GM10266 (cell line): ENCODE results near the gene WNT5A.

Source experiments
- DNase-seq: peaks from one replicate; pipeline ENCODE4 v3.0.0; 2012; ENCODE audit errors: extremely low spot score
- TF ChIP-seq, protein P1 (sequence below): IDR thresholded peaks from 2 replicates; pipeline ENCODE4 v1.5.1; 2012; ENCODE audit warnings: mild to moderate bottlenecking, low read depth; ENCODE audit not compliant: control insufficient read depth, insufficient read depth; ENCODE audit errors: missing control alignments

WNT5A gene

GRCh38 chr3:55471084-55471483 lies 16.0 kb downstream of the WNT5A start:
- TF ChIP-seq, protein P1, sequence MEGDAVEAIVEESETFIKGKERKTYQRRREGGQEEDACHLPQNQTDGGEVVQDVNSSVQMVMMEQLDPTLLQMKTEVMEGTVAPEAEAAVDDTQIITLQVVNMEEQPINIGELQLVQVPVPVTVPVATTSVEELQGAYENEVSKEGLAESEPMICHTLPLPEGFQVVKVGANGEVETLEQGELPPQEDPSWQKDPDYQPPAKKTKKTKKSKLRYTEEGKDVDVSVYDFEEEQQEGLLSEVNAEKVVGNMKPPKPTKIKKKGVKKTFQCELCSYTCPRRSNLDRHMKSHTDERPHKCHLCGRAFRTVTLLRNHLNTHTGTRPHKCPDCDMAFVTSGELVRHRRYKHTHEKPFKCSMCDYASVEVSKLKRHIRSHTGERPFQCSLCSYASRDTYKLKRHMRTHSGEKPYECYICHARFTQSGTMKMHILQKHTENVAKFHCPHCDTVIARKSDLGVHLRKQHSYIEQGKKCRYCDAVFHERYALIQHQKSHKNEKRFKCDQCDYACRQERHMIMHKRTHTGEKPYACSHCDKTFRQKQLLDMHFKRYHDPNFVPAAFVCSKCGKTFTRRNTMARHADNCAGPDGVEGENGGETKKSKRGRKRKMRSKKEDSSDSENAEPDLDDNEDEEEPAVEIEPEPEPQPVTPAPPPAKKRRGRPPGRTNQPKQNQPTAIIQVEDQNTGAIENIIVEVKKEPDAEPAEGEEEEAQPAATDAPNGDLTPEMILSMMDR, result no peak

DNA sequence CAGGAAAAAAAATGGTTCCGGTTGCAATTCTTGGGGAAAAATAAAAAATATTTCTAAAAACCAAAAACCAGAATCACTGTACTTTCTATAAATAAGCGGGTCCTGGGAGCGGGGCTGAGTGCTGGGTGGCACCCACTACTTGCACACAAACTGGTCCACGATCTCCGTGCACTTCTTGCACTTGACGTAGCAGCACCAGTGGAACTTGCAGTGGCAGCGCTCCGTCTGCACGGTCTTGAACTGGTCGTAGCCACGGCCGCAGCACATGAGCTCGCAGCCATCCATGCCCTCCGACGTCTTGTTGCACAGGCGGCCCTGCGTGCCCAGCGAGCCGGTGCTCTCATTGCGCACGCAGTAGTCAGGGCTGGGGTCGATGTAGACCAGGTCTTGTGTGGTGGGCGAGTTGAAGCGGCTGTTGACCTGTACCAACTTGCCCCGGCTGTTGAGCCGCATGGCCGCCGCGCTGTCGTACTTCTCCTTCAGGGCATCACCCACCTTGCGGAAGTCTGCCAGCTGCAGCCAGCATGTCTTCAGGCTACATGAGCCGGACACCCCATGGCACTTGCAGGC lies 17.1 kb downstream of the WNT5A start:
- TF ChIP-seq, protein P1, result no peak
- DNase-seq, result no peak

More at GRCh38 chr3:55471084-55471483, 16.0 kb downstream of the WNT5A start:
- DNase-seq, result no peak

DNA sequence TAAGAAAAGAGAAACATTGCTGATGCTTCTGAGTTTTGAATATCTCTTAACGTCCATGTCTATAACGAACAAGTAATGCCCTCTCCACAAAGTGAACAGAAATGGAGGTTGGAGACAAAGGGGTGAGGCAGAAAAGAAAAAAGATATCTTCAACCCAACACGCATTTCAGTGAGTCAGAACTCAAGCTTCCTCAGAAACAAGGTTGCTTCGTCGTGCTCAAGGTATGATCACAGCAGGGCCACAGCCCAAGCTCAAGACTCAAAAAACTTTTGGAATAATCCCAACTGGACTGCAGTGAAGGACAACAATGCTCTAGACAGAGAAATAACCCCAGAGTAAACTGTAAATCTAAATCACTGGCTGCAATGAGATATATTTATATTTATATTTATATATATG lies 18.9 kb downstream of the WNT5A start:
- DNase-seq, result no peak
- TF ChIP-seq, protein P1, result no peak

GRCh38 chr3:55467099-55467498 lies 20.0 kb downstream of the WNT5A start:
- no peak for DNase-seq
- TF ChIP-seq, protein P1, result no peak

- no peak for DNase-seq
Observed at GRCh38 chr3:55466526-55466925, 20.6 kb downstream of the WNT5A start.

DNA sequence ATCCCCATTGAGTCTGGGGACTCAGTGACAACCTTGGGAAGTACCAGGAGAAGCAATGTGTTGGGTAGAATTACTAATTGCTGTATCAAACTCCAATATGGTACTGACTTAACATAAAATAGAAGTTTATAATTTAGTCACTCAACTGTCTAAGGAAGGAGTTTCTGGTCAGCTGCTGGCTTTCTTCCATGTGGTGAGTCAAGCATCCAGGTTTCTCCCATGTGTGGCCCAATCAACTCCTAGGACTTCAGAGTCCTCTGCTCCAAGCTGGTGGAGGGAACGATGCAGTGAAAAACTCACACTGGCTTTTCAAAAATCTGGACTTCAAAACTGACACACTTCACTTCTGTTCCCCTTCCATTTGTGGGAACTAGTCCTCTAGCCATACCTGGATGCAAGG lies 25.2 kb downstream of the WNT5A start:
- TF ChIP-seq, protein P1, result no peak
- DNase-seq, result no peak

More at GRCh38 chr3:55466526-55466925, 20.6 kb downstream of the WNT5A start:
- TF ChIP-seq, protein P1, result no peak

DNA sequence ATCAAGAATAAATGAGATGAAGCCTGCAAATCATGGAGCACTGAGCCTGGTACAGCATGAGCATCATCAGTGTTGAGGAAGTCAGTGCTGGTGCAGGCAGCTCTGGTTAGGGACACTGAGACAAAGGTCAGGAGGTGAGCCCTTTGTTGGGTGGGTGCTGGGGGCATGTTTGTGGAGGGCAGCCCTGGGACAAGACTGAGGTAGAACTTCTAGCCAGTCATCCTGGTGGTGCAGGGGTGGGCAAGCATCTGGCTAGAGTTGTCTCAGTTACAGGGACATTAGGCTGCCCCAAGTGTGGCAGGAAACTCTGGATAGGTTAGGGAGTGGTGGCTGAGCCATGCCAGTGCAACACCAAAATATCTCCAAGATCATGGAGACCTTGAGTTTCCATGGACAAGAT lies 27.3 kb downstream of the WNT5A start:
- no peak for DNase-seq
- TF ChIP-seq, protein P1, result no peak
